CD14-positive monocyte (primary cell): ENCODE results near the gene TJP3. TPM values are rescaled to one million over a fixed set of nuclear protein-coding genes. Genes with fewer than 3 reads are reported as not detected.

ENCODE experiments used
- DNase-seq, 3 donors: peaks; one replicate each; pipeline ENCODE4 v3.0.0-alpha.2; 2011 to 2022
- H2AFZ ChIP-seq: 2 replicates; pipeline ENCODE4 v1.6.0; 2012; ENCODE audit warnings: mild to moderate bottlenecking, low read depth, low read length, inconsistent platforms; ENCODE audit not compliant: insufficient read depth, poor library complexity, severe bottlenecking
- H3K27ac ChIP-seq, 2 donors: 1 replicate in 1 of 2; 2 replicates in 1 of 2; pipeline ENCODE4 v1.5.1; 2012 to 2013; ENCODE audit warnings: low read length in 2 of 2, control low read depth in 1 of 2, inconsistent platforms in 1 of 2, low read depth in 1 of 2, mild to moderate bottlenecking in 1 of 2
- H3K27me3 ChIP-seq, 2 donors: one replicate each; pipeline versions ENCODE4 v1.6.0 to v1.6.1; 2011 to 2013; ENCODE audit warnings: low read length in 2 of 2; ENCODE audit not compliant: control insufficient read depth in 2 of 2, insufficient read depth in 2 of 2
- H3K36me3 ChIP-seq, 2 donors: replicated peaks in 1 of 2; 1 replicate in 1 of 2; 2 replicates in 1 of 2; pipeline versions ENCODE4 v1.5.1 to v1.6.1; 2012 to 2013; ENCODE audit warnings: low read length in 2 of 2, control low read depth in 1 of 2, inconsistent platforms in 1 of 2, mild to moderate bottlenecking in 1 of 2; ENCODE audit not compliant: insufficient read depth in 2 of 2, control insufficient read depth in 1 of 2
- H3K4me1 ChIP-seq, 2 donors: 1 replicate in 1 of 2; 2 replicates in 1 of 2; pipeline versions ENCODE4 v1.5.1 to v1.6.1; 2012 to 2013; ENCODE audit warnings: low read length in 2 of 2, control low read depth in 1 of 2, inconsistent platforms in 1 of 2, mild to moderate bottlenecking in 1 of 2, moderate library complexity in 1 of 2; ENCODE audit not compliant: insufficient read depth in 2 of 2, control insufficient read depth in 1 of 2
- H3K4me2 ChIP-seq: replicated peaks from 2 replicates; pipeline ENCODE3; 2012; ENCODE audit warnings: low read length, moderate library complexity, mild to moderate bottlenecking; ENCODE audit not compliant: poor library complexity, severe bottlenecking; ENCODE audit errors: extremely low read depth
- H3K4me3 ChIP-seq, 3 experiments: fragments of 200-600 bp in 1 of 3; sonication (generic) in 1 of 3; replicated peaks in 1 of 3; 1 replicate in 2 of 3; 2 replicates in 1 of 3; pipeline ENCODE4 v1.5.1; 2011 to 2013; ENCODE audit warnings: low read length in 3 of 3, mild to moderate bottlenecking in 3 of 3, control low read depth in 2 of 3, low read depth in 2 of 3, inconsistent platforms in 1 of 3, moderate library complexity in 1 of 3
- H3K79me2 ChIP-seq: 2 replicates; pipeline ENCODE4 v1.6.0; 2012; ENCODE audit warnings: mild to moderate bottlenecking, control low read depth, inconsistent platforms, low read length, moderate library complexity; ENCODE audit not compliant: insufficient read depth
- H3K9ac ChIP-seq: 2 replicates; pipeline ENCODE4 v1.6.0; 2017; ENCODE audit warnings: low read length, mild to moderate bottlenecking; ENCODE audit not compliant: insufficient read depth, poor library complexity, severe bottlenecking
- H3K9me3 ChIP-seq, 2 donors: replicated peaks in 1 of 2; 1 replicate in 1 of 2; 2 replicates in 1 of 2; pipeline versions ENCODE4 v1.5.1 to v1.6.1; 2012 to 2013; ENCODE audit warnings: low read length in 2 of 2, control low read depth in 1 of 2; ENCODE audit not compliant: control insufficient read depth in 1 of 2, insufficient read depth in 1 of 2
- H4K20me1 ChIP-seq: 2 replicates; pipeline ENCODE4 v1.6.0; 2012; ENCODE audit warnings: mild to moderate bottlenecking, low read length, control low read depth, moderate library complexity; ENCODE audit not compliant: insufficient read depth
- H3K27ac Mint-ChIP-seq, 7 donors: one replicate each; pipeline ENCODE4 v1.8.0; 2020; ENCODE audit warnings: mild to moderate bottlenecking in 7 of 7, mixed read lengths in 7 of 7, moderate library complexity in 6 of 7, inconsistent platforms in 2 of 7
- H3K27me3 Mint-ChIP-seq, 3 donors: one replicate each; pipeline ENCODE4 v1.8.0; 2021 to 2022; ENCODE audit warnings: low read depth in 3 of 3, mild to moderate bottlenecking in 3 of 3, mixed read lengths in 3 of 3, moderate library complexity in 3 of 3, inconsistent platforms in 1 of 3
- H3K36me3 Mint-ChIP-seq, 2 donors: one replicate each; pipeline ENCODE4 v1.8.0; 2020; ENCODE audit warnings: mixed read lengths in 2 of 2, inconsistent platforms in 1 of 2, mild to moderate bottlenecking in 1 of 2
- H3K4me1 Mint-ChIP-seq: one replicate; pipeline ENCODE4 v1.8.0; 2020; ENCODE audit warnings: mild to moderate bottlenecking, mixed read lengths
- H3K4me3 Mint-ChIP-seq, 2 donors: one replicate each; pipeline ENCODE4 v1.8.0; 2020; ENCODE audit warnings: mild to moderate bottlenecking in 2 of 2, mixed read lengths in 2 of 2, moderate library complexity in 1 of 2
- H3K9me3 Mint-ChIP-seq, 7 donors: one replicate each; pipeline ENCODE4 v1.8.0; 2020 to 2022; ENCODE audit warnings: mixed read lengths in 7 of 7, mild to moderate bottlenecking in 6 of 7, moderate library complexity in 6 of 7, inconsistent platforms in 2 of 7
- WGBS: methylation state at CpG from one replicate; pipeline ENCODE4 v1.1.5; 2013; ENCODE audit warnings: missing lambda C conversion rate; ENCODE audit not compliant: insufficient coverage; 5-methylcytosine and 5-hydroxymethylcytosine counted together
- intact Hi-C, 2 donors: fragments of 100-400 bp; cut with micrococcal nuclease; formaldehyde crosslinking; loops; one replicate each; pipeline versions ENCODE4 v1.15.0 to v1.15.1; 2023
- polyA plus RNA-seq, 3 donors: library from polyadenylated mRNA; depleted of rRNA in 1 of 3; unstranded in 2 of 3; stranded (reverse) in 1 of 3; fragments of 300-500 nt in 2 of 3; fragments of >200 nt in 1 of 3; fragmentation: Illumina TruSeq in 2 of 3; gene quantifications; 1 replicate in 2 of 3; 2 replicates in 1 of 3; pipeline ENCODE4 v1.2.3, GENCODE V29; 2012 to 2021
- TF ChIP-seq, protein P1 (sequence below): fragments of 200-600 bp; IDR thresholded peaks from one replicate; pipeline ENCODE4 v1.8.0; 2022; ENCODE audit warnings: antibody characterized with exemption, mild to moderate bottlenecking

Gene TJP3
- polyA plus RNA-seq, 3 donors = 0.01 TPM; not detected in 2

DNA sequence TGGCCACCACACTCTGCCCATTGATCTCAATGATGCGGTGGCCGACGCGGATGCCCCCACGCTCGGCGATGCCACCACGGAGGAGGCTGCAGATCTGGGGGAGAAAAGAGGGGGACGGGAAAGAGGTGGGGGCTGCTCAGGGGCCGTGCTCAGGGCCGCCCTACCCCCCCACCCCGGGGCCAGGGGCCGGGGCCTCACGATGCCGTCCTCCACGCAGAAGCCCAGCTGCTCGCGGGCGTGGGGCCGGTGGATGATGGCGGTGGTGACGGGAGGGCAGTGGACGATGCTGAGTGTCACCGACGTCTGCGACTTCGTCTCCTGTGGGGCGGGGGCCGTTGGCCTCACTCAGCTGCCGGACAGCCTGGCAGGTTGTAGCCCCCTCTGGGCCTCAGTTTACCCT, 43.1 kb downstream of the TJP3 start:
- TF ChIP-seq, protein P1, sequence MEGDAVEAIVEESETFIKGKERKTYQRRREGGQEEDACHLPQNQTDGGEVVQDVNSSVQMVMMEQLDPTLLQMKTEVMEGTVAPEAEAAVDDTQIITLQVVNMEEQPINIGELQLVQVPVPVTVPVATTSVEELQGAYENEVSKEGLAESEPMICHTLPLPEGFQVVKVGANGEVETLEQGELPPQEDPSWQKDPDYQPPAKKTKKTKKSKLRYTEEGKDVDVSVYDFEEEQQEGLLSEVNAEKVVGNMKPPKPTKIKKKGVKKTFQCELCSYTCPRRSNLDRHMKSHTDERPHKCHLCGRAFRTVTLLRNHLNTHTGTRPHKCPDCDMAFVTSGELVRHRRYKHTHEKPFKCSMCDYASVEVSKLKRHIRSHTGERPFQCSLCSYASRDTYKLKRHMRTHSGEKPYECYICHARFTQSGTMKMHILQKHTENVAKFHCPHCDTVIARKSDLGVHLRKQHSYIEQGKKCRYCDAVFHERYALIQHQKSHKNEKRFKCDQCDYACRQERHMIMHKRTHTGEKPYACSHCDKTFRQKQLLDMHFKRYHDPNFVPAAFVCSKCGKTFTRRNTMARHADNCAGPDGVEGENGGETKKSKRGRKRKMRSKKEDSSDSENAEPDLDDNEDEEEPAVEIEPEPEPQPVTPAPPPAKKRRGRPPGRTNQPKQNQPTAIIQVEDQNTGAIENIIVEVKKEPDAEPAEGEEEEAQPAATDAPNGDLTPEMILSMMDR = no peak
- Mint-ChIP-seq H3K9me3 (peaks cover 0 to 5% (median 3%) of the 10 kb centered on the region in 7 donors), H3K36me3 (peaks cover 18 to 25% of the 10 kb centered on the region in 2 donors), H3K4me3 (no peak overlapping the region), H3K27me3 (peaks cover 0 to 2% (median 0%) of the 10 kb centered on the region in 3 donors), H3K4me1 (no peaks in the 10 kb centered on the region), H3K27ac (no peak overlapping the region)
- Histone ChIP-seq H3K4me3 (no peak overlapping the region), H2AFZ (no peak overlapping the region), H3K9me3 (peaks cover 0 to 3% of the 10 kb centered on the region in 2 donors), H3K27ac (no peak overlapping the region), H3K27me3 (no peaks in the 10 kb centered on the region), H3K4me2 (no peak overlapping the region), H3K9ac (no peak overlapping the region), H3K79me2 (no peaks in the 10 kb centered on the region), H4K20me1 (no peaks in the 10 kb centered on the region), H3K36me3 (peaks cover 15 to 29% of the 10 kb centered on the region in 2 donors), H3K4me1 (no peaks in the 10 kb centered on the region)
- DNase-seq = no peak
- intact Hi-C loops = no loop called here
- 98% methylated on average over 27 of the region's 30 CpGs for whole genome bisulfite sequencing

DNA sequence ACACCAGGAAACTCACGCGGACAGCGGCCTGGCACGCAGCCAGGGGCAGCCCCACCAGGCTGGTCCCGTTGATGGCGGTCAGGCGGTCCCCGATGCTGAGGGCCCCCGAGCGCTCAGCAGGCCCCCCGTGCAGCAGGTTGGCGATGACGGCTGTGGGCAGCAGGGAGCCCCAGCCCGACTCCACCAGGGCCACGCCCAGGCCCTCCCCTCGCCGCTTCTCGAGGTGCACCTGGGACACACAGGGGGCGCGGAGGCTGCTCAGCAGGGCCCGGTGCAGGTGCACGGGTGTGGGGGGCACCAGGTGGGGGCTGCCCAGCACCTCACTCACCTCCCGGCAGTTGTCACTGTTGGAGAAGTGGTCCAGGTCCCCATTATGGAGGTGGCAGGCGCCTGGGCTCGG, 44.3 kb downstream of the TJP3 start:
- Histone ChIP-seq H3K27me3 (no peaks in the 10 kb centered on the region), H2AFZ (no peak overlapping the region), H4K20me1 (no peaks in the 10 kb centered on the region), H3K9ac (no peak overlapping the region), H3K4me1 (no peaks in the 10 kb centered on the region), H3K4me2 (no peak overlapping the region), H3K79me2 (no peaks in the 10 kb centered on the region), H3K4me3 (no peak overlapping the region), H3K27ac (no peak overlapping the region), H3K36me3 (peaks cover 15 to 29% of the 10 kb centered on the region in 2 donors), H3K9me3 (peaks cover 0 to 3% of the 10 kb centered on the region in 2 donors)
- Mint-ChIP-seq H3K9me3 (peaks cover 0 to 5% (median 3%) of the 10 kb centered on the region in 7 donors), H3K4me3 (no peak overlapping the region), H3K36me3 (peaks cover 18 to 32% of the 10 kb centered on the region in 2 donors), H3K4me1 (no peaks in the 10 kb centered on the region), H3K27ac (no peak overlapping the region), H3K27me3 (peaks cover 0 to 2% (median 0%) of the 10 kb centered on the region in 3 donors)
- no peak for DNase-seq
- intact Hi-C loops = no loop called here
- TF ChIP-seq, protein P1 = no peak
- 88% methylated on average over 24 of the region's 25 CpGs for WGBS
